C4-2B (cell line): ENCODE results near the gene SLC38A9.

Experiments
- CTCF ChIP-seq: fragments of 450-650 bp; conservative IDR thresholded peaks from 2 replicates; pipeline ENCODE4 v1.5.1; 2017; ENCODE audit warnings: mild to moderate bottlenecking
- ZFX ChIP-seq: fragments of 450-650 bp; IDR thresholded peaks from 2 replicates; pipeline ENCODE4 v1.6.1; 2017

- no peak for TF ChIP-seq CTCF
- no peak for TF ChIP-seq ZFX
Observed at GRCh38 chr5:55601628-55602027, 110.5 kb downstream of the SLC38A9 start.
